ENCODE results near the gene CATSPERE.

Gene CATSPERE

GRCh38 chr1:244414543-244414942, 46.5 kb upstream of the CATSPERE start:
- H3K27ac ChIP-seq (ENCODE audit: low read length): no peak overlapping the region
- no peak for ATAC-seq (ENCODE audit: insufficient read depth, low read depth)
- H3K27me3 ChIP-seq (ENCODE audit: insufficient read depth, low read length, poor library complexity): no peaks in the 10 kb centered on the region
- no peaks in the 10 kb centered on the region for H3K9me3 ChIP-seq (ENCODE audit: insufficient read depth, low read length, severe bottlenecking)
- TF ChIP-seq, protein P1, sequence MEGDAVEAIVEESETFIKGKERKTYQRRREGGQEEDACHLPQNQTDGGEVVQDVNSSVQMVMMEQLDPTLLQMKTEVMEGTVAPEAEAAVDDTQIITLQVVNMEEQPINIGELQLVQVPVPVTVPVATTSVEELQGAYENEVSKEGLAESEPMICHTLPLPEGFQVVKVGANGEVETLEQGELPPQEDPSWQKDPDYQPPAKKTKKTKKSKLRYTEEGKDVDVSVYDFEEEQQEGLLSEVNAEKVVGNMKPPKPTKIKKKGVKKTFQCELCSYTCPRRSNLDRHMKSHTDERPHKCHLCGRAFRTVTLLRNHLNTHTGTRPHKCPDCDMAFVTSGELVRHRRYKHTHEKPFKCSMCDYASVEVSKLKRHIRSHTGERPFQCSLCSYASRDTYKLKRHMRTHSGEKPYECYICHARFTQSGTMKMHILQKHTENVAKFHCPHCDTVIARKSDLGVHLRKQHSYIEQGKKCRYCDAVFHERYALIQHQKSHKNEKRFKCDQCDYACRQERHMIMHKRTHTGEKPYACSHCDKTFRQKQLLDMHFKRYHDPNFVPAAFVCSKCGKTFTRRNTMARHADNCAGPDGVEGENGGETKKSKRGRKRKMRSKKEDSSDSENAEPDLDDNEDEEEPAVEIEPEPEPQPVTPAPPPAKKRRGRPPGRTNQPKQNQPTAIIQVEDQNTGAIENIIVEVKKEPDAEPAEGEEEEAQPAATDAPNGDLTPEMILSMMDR (IDR thresholded peaks at IDR 0.05; ENCODE audit: borderline replicate concordance, extremely low read depth, low read length, poor library complexity, severe bottlenecking): no peak
- TF ChIP-seq EZH2 (IDR thresholded peaks at IDR 0.05; ENCODE audit: borderline replicate concordance, low read depth, low read length, severe bottlenecking): no peak
- no peak overlapping the region for H3K9ac ChIP-seq (ENCODE audit: low read depth, low read length)
- H2AFZ ChIP-seq (ENCODE audit: low read depth, low read length): no peak overlapping the region
- H3K36me3 ChIP-seq (ENCODE audit: insufficient read depth, low read length): peaks cover 95% of the 10 kb centered on the region
- H4K20me1 ChIP-seq (ENCODE audit: insufficient read depth, low read length): no peaks in the 10 kb centered on the region
- H3K4me2 ChIP-seq (ENCODE audit: insufficient read depth, low read length): no peak overlapping the region
- no peaks in the 10 kb centered on the region for H3K4me1 ChIP-seq (ENCODE audit: insufficient read depth, low read length)
- DNase-seq: no peak
- no peaks in the 10 kb centered on the region for H3K79me2 ChIP-seq (ENCODE audit: insufficient read depth, low read length)
- H3K4me3 ChIP-seq (ENCODE audit: low read depth in 1 of 2, low read length in 2 of 2): no peak overlapping the region

DNA sequence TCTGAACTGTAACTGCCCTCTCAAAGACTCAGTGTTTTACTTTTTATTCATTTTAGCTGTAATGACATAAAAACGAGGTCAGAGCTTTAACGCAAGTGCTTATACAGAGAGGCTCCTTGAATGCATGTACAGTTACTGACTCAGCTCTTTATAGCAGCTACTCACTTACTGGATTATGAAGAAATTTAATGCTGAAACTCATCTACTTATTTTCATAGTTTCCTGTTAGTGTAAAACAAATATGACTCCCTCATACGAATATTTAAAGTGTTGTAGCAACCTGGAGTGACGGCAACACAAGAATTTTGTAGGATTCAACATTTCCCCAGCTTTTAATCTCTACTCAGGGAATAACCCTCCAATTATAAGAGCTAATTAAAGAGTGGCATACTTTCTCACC, 42.0 kb upstream of the CATSPERE start:
- Histone ChIP-seq H3K36me3 (ENCODE audit: insufficient read depth, low read length) (peaks cover 94% of the 10 kb centered on the region), H2AFZ (ENCODE audit: low read depth, low read length) (no peak overlapping the region), H3K4me3 (ENCODE audit: low read depth in 1 of 2, low read length in 2 of 2) (no peak overlapping the region), H3K4me1 (ENCODE audit: insufficient read depth, low read length) (no peaks in the 10 kb centered on the region), H3K9ac (ENCODE audit: low read depth, low read length) (no peak overlapping the region), H3K9me3 (ENCODE audit: insufficient read depth, low read length, severe bottlenecking) (no peaks in the 10 kb centered on the region), H3K27ac (ENCODE audit: low read length) (no peak overlapping the region), H3K27me3 (ENCODE audit: insufficient read depth, low read length, poor library complexity) (no peaks in the 10 kb centered on the region), H4K20me1 (ENCODE audit: insufficient read depth, low read length) (no peaks in the 10 kb centered on the region), H3K4me2 (ENCODE audit: insufficient read depth, low read length) (no peak overlapping the region), H3K79me2 (ENCODE audit: insufficient read depth, low read length) (no peaks in the 10 kb centered on the region)
- DNase-seq: no peak
- no peak for TF ChIP-seq EZH2 (IDR thresholded peaks at IDR 0.05; ENCODE audit: borderline replicate concordance, low read depth, low read length, severe bottlenecking)
- TF ChIP-seq, protein P1 (IDR thresholded peaks at IDR 0.05; ENCODE audit: borderline replicate concordance, extremely low read depth, low read length, poor library complexity, severe bottlenecking): no peak
- no peak for ATAC-seq (ENCODE audit: insufficient read depth, low read depth)

DNA sequence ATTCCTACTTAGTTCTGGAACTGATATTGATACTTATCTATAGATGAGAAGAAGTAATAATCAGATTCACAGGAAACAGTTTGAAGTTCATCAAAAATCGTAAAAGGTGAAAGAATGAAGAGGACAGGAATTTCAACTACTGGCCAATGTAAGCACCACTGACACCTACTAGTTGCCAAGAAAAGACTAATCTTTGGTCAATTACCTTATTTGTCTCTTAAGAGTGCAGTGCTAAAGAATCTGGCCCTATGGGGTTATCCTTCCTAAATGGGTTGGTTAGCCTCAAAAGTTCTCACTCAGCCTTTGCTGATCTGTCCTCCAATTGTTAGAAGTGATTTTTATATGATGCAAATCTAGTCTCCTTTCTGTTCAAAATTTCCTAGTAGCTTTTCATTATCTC, 38.9 kb upstream of the CATSPERE start:
- Histone ChIP-seq H3K4me2 (ENCODE audit: insufficient read depth, low read length) (no peak overlapping the region), H3K27me3 (ENCODE audit: insufficient read depth, low read length, poor library complexity) (no peaks in the 10 kb centered on the region), H3K79me2 (ENCODE audit: insufficient read depth, low read length) (no peaks in the 10 kb centered on the region), H3K4me1 (ENCODE audit: insufficient read depth, low read length) (no peaks in the 10 kb centered on the region), H2AFZ (ENCODE audit: low read depth, low read length) (no peak overlapping the region), H3K27ac (ENCODE audit: low read length) (no peak overlapping the region), H3K9ac (ENCODE audit: low read depth, low read length) (no peak overlapping the region), H3K9me3 (ENCODE audit: insufficient read depth, low read length, severe bottlenecking) (no peaks in the 10 kb centered on the region), H3K4me3 (ENCODE audit: low read depth in 1 of 2, low read length in 2 of 2) (no peak overlapping the region), H4K20me1 (ENCODE audit: insufficient read depth, low read length) (no peaks in the 10 kb centered on the region; the same call in 1 of the 2 replicates), H3K36me3 (ENCODE audit: insufficient read depth, low read length) (peaks cover 76% of the 10 kb centered on the region)
- no peak for TF ChIP-seq EZH2 (IDR thresholded peaks at IDR 0.05; ENCODE audit: borderline replicate concordance, low read depth, low read length, severe bottlenecking)
- TF ChIP-seq, protein P1 (IDR thresholded peaks at IDR 0.05; ENCODE audit: borderline replicate concordance, extremely low read depth, low read length, poor library complexity, severe bottlenecking): no peak
- ATAC-seq (ENCODE audit: insufficient read depth, low read depth): no peak
- DNase-seq: no peak

Data from DND-41 (cell line).